ENCODE results near the gene PLSCR5. TPM values are rescaled to one million over a fixed set of nuclear protein-coding genes. Genes with fewer than 3 reads are reported as not detected.
A peak's percentile ranks its signal among the peaks of the same experiment; 100 is the strongest.

PLSCR5 gene
- total RNA-seq, 2 donors from 2014 or later: not detected

DNA sequence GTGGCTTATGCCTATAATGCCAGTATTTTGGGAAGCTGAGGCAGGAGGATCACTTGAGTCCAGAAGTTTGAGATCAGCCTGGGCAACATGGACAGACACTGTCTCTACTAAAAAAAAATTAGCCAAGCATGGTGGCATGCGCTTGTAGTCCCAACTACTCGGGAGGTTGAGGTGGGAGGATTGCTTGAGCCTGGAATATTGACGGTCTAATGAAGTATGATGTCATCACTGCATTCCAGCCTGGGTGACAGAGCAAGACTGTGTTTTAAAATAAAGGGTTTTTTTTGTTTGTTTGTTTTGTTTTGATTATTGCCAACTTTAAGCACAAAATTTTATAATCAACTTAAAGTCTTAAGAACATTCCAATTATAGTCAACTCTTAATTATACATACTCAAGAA, 67.5 kb downstream of the PLSCR5 start:
- Histone ChIP-seq H3K27ac (peak overlapping the region in 1 of 2 donors; percentile 44), H3K4me3 (no peak overlapping the region), H3K27me3 (no peaks in the 10 kb centered on the region), H3K36me3 (no peaks in the 10 kb centered on the region), H3K9me3 (no peaks in the 10 kb centered on the region), H3K4me1 (peaks cover 0 to 44% of the 10 kb centered on the region in 2 donors)
- no peak for DNase-seq (ENCODE audit: low spot score)
- no peak for TF ChIP-seq CTCF (IDR thresholded peaks at IDR 0.05)

DNA sequence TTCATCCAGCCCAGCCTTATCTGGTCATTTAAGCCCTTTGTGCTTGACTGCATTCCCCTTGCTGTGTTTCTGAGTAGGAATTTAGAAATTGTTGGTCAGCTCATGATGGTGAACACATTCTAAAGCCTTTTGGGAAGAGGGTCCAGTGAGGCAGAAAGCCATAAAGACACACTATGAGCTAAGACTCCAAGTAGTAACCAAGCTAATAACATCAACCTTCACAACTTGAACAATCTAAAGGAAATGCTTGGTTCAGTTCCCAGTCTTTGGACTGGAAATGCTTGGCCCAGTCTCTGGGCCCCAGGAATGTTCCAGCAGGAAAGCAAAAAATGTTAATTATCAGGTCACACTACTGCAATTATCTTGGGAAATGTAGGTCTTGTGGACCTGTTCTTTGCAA, 68.5 kb downstream of the PLSCR5 start:
- Histone ChIP-seq H3K27ac (peak overlapping the region; percentile 18 to 44), H3K27me3 (no peaks in the 10 kb centered on the region), H3K4me3 (no peak overlapping the region), H3K36me3 (no peaks in the 10 kb centered on the region), H3K9me3 (no peaks in the 10 kb centered on the region), H3K4me1 (peaks cover 0 to 35% of the 10 kb centered on the region in 2 donors)
- no peak for DNase-seq (ENCODE audit: low spot score)
- no peak for TF ChIP-seq CTCF (IDR thresholded peaks at IDR 0.05)

Other genes starting within 250 kb of the PLSCR5 start
- gene PLSCR2, start 135.8 kb downstream of the PLSCR5 start, total RNA-seq: not detected
- gene PLSCR1, start 60.7 kb downstream of the PLSCR5 start, total RNA-seq: 10 to 100 TPM; 42.7 to 43.1 TPM